GM12878 (cell line): ENCODE measurements around the gene ITGB3BP. TPM values are rescaled to one million over a fixed set of nuclear protein-coding genes. Genes with fewer than 3 reads are reported as not detected.

ENCODE experiments used
- ATAC-seq: fragments of 200-7000 bp; cut with Tn5 transposase; 3 replicates; pipeline ENCODE4 v1.9.1; 2020; ENCODE audit warnings: mild to moderate bottlenecking, moderate library complexity
- BruUV-seq: library from RNA; stranded (reverse); fragments of 400-500 nt; replicated peaks from 2 replicates; lab custom pipeline; 2021; lab: Mats Ljungman, UMichigan
- CTCF ChIA-PET: fragments of 300-600 bp; sonication (Branson Sonifier 250); formaldehyde crosslinking; extraction: SDS; loops from one replicate; lab custom pipeline; 2021; ENCODE audit warnings: inconsistent platforms; lab: Yijun Ruan, JAX
- POLR2A ChIA-PET: fragments of 350-600 bp; formaldehyde crosslinking; extraction: SDS; loops from one replicate; lab custom pipeline; 2021; ENCODE audit warnings: inconsistent platforms; lab: Charles Lee
- RAD21 ChIA-PET: fragments of 300-600 bp; sonication (Branson Sonifier 250); formaldehyde crosslinking; loops from one replicate; lab custom pipeline; 2023; ENCODE audit warnings: antibody characterized with exemption; ENCODE audit not compliant: unreplicated experiment; lab: Charles Lee
- SMC1A ChIA-PET: fragments of 300-600 bp; sonication (Branson Sonifier 250); formaldehyde crosslinking; loops from one replicate; lab custom pipeline; 2023; ENCODE audit not compliant: unreplicated experiment, uncharacterized antibody; lab: Charles Lee
- DNase-seq: peaks from one replicate; pipeline ENCODE4 v3.0.0-alpha.2; 2011; ENCODE audit warnings: low read depth, low spot score
- FAIRE-seq: peaks from 3 replicates; lab custom pipeline; 2011; peaks lifted over from hg19 to GRCh38; lab: Jason Lieb, UNC
- H2AFZ ChIP-seq: 2 replicates; pipeline ENCODE4 v1.6.0; 2011; ENCODE audit warnings: low read depth, low read length, control low read depth; ENCODE audit not compliant: control insufficient read depth
- H3K27ac ChIP-seq: 2 replicates; pipeline ENCODE4 v1.5.1; 2011; ENCODE audit warnings: control low read depth; ENCODE audit not compliant: control insufficient read depth, insufficient read depth
- H3K27me3 ChIP-seq, 2 experiments: replicated peaks in 1 of 2; 2 replicates each; pipeline versions ENCODE4 v1.6.0 to v1.6.1; 2011; ENCODE audit warnings: low read length in 1 of 2; ENCODE audit not compliant: control insufficient read depth in 2 of 2, insufficient read depth in 2 of 2
- H3K36me3 ChIP-seq, 2 experiments: 2 replicates each; pipeline ENCODE4 v1.5.1; 2011; ENCODE audit warnings: low read length in 1 of 2; ENCODE audit not compliant: control insufficient read depth in 2 of 2, insufficient read depth in 2 of 2
- H3K4me1 ChIP-seq: 2 replicates; pipeline ENCODE4 v1.6.1; 2011; ENCODE audit warnings: mild to moderate bottlenecking, low read length, moderate library complexity, mixed read lengths; ENCODE audit not compliant: control insufficient read depth, insufficient read depth
- H3K4me2 ChIP-seq: 2 replicates; pipeline ENCODE4 v1.6.0; 2011; ENCODE audit warnings: control low read depth; ENCODE audit not compliant: control insufficient read depth, insufficient read depth
- H3K4me3 ChIP-seq: fragments of 200-600 bp; sonication (generic); 2 replicates; pipeline ENCODE4 v1.5.1; 2016
- H3K79me2 ChIP-seq: 2 replicates; pipeline ENCODE4 v1.6.0; 2011; ENCODE audit warnings: low read length; ENCODE audit not compliant: control insufficient read depth, insufficient read depth
- H3K9ac ChIP-seq: 2 replicates; pipeline ENCODE4 v1.8.0; 2011; ENCODE audit warnings: low read length, control low read depth, mixed read lengths; ENCODE audit not compliant: control insufficient read depth, insufficient read depth
- H3K9me3 ChIP-seq: replicated peaks from 3 replicates; pipeline ENCODE4 v1.5.1; 2011; ENCODE audit warnings: mild to moderate bottlenecking, low read length; ENCODE audit not compliant: control insufficient read depth, insufficient read depth
- H4K20me1 ChIP-seq: 2 replicates; pipeline ENCODE4 v1.6.0; 2011; ENCODE audit not compliant: control insufficient read depth, insufficient read depth
- BACH1 ChIP-seq: fragments of 450-650 bp; IDR thresholded peaks from 2 replicates; pipeline ENCODE4 v1.6.1; 2017; ENCODE audit warnings: mild to moderate bottlenecking, borderline replicate concordance
- BHLHE40 ChIP-seq, 2 experiments: fragments of 450-650 bp in 1 of 2; IDR thresholded peaks; 2 replicates each; pipeline ENCODE4 v1.6.1; 2011 to 2017; ENCODE audit warnings: low read depth in 2 of 2, borderline replicate concordance in 1 of 2, improper control_type of control experiment in 1 of 2, low read length in 1 of 2, mild to moderate bottlenecking in 1 of 2
- CHD2 ChIP-seq: IDR thresholded peaks from 2 replicates; pipeline ENCODE4 v1.6.1; 2011; ENCODE audit warnings: low read depth, low read length, improper control_type of control experiment, borderline replicate concordance
- JUND ChIP-seq: IDR thresholded peaks from 2 replicates; pipeline ENCODE4 v1.6.1; 2012; ENCODE audit warnings: low read depth, mild to moderate bottlenecking, low read length, improper control_type of control experiment, moderate library complexity
- KAT2A ChIP-seq: conservative IDR thresholded peaks from 2 replicates; pipeline ENCODE4 v1.6.1; 2011; ENCODE audit warnings: low read depth, low read length; ENCODE audit not compliant: control insufficient read depth
- LARP7 ChIP-seq: fragments of 450-650 bp; IDR thresholded peaks from 2 replicates; pipeline ENCODE4 v1.6.1; 2017; ENCODE audit warnings: mild to moderate bottlenecking
- MYB ChIP-seq: fragments of 150-350 bp; IDR thresholded peaks from 2 replicates; pipeline ENCODE4 v1.6.1; 2014; ENCODE audit warnings: mild to moderate bottlenecking, low read depth, low read length, borderline replicate concordance
- MYC ChIP-seq: IDR thresholded peaks from 2 replicates; pipeline ENCODE4 v1.6.1; 2011; ENCODE audit warnings: mild to moderate bottlenecking, low read length, moderate library complexity, inconsistent platforms; ENCODE audit not compliant: insufficient read depth, insufficient replicate concordance, insufficient read length, severe bottlenecking
- NFXL1 ChIP-seq: fragments of 450-650 bp; IDR thresholded peaks from 2 replicates; pipeline ENCODE4 v1.6.1; 2017; ENCODE audit warnings: antibody characterized with exemption, mild to moderate bottlenecking, borderline replicate concordance
- POLR2AphosphoS2 ChIP-seq: IDR thresholded peaks from 2 replicates; pipeline ENCODE4 v1.6.1; 2011; ENCODE audit warnings: low read depth, mild to moderate bottlenecking, low read length, improper control_type of control experiment, moderate library complexity
- SIX5 ChIP-seq: IDR thresholded peaks from 2 replicates; pipeline ENCODE4 v1.6.1; 2011; ENCODE audit warnings: mild to moderate bottlenecking, low read depth, low read length, moderate library complexity; ENCODE audit not compliant: severe bottlenecking
- WGBS: methylation state at CpG from one replicate; pipeline ENCODE4 v1.1.6; 2016; ENCODE audit warnings: low lambda C conversion rate; ENCODE audit not compliant: insufficient replicate concordance, insufficient coverage; ENCODE audit errors: missing lambda C conversion rate; 5-methylcytosine and 5-hydroxymethylcytosine counted together
- in situ Hi-C: fragments of 300-500 bp; cut with MboI; formaldehyde crosslinking; loops from 9 replicates; pipeline ENCODE4 v1.14.3; 2018; ENCODE audit warnings: mixed read lengths
- intact Hi-C: fragments of 100-400 bp; cut with micrococcal nuclease; formaldehyde crosslinking; loops from one replicate; pipeline ENCODE4 v1.14.2; 2022; ENCODE audit not compliant: unreplicated experiment
- polyA plus RNA-seq, 11 experiments: library from polyadenylated mRNA; depleted of rRNA in 4 of 11; unstranded in 6 of 11; stranded (reverse) in 5 of 11; fragments of >200 nt; fragmentation: Nextera tagmentation in 4 of 11; fragmentation: Illumina TruSeq in 1 of 11; extraction: Ambion mirVana in 4 of 11; extraction: Trizol in 1 of 11; gene quantifications; 1 replicate in 1 of 11; 2 replicates in 10 of 11; pipeline versions ENCODE4 v1.2.1 to v1.2.3, GENCODE V29; 2011 to 2016; ENCODE audit warnings: inconsistent platforms in 2 of 11, missing spikeins in 2 of 11, low read depth in 1 of 11
- total RNA-seq, 4 experiments: library from RNA; depleted of rRNA in 3 of 4; stranded (reverse); fragments of >200 nt in 3 of 4; fragmentation: Illumina TruSeq in 1 of 4; extraction: Trizol in 1 of 4; gene quantifications; 2 replicates each; pipeline versions ENCODE4 v1.2.1 to v1.2.3, GENCODE V29; 2013 to 2021
- TF ChIP-seq, protein P1 (sequence below): fragments of 450-650 bp; IDR thresholded peaks from 2 replicates; pipeline ENCODE4 v1.6.1; 2014; ENCODE audit warnings: mild to moderate bottlenecking
- TF ChIP-seq, protein P2 (sequence below): IDR thresholded peaks from 2 replicates; pipeline ENCODE4 v1.6.1; 2011; ENCODE audit warnings: low read depth, low read length, improper control_type of control experiment, borderline replicate concordance
- TF ChIP-seq, protein P3 (sequence below): IDR thresholded peaks from 2 replicates; pipeline ENCODE4 v1.6.1; 2012; ENCODE audit warnings: low read depth, low read length, improper control_type of control experiment
- TF ChIP-seq, protein P4 (sequence below): IDR thresholded peaks from 2 replicates; pipeline ENCODE4 v1.6.1; 2012; ENCODE audit warnings: low read depth, low read length, improper control_type of control experiment
- TF ChIP-seq, protein P5 (sequence below): fragments of 450-650 bp; IDR thresholded peaks from 2 replicates; pipeline ENCODE4 v1.6.1; 2017; ENCODE audit warnings: antibody characterized with exemption, mild to moderate bottlenecking, moderate library complexity

Gene ITGB3BP
- total and polyA plus RNA-seq, 10 of the 15 experiments (the other 5 are each of a cell fraction or from before 2014, with no cell fraction given): 39.2 to 86.2 (median 61.8) TPM

DNA sequence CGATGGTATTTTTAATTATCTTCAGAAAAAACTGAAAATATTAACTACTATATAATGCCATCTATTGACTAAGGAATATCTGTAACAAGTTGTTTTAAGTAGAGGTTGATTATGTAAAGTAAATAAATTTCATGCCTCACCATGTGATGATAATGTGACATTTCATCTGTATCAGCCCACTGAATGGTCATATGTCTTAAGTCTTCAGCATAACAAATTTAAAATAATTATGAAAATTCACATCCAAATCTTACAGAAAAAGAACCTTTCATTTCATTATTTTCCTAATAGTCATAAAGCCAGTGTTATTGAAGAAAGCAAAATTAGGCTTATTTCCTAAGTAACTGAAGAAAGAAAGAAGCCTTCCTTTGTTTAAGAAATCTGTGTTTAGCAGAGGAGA, 72.6 kb downstream of the ITGB3BP start:
- H3K9me3 ChIP-seq: no peaks in the 10 kb centered on the region
- H3K4me2 ChIP-seq: no peak overlapping the region
- H3K36me3 ChIP-seq: no peaks in the 10 kb centered on the region
- intact Hi-C loops: no loop called here
- BruUV-seq: no TSS peak
- H3K27ac ChIP-seq: no peak overlapping the region
- H2AFZ ChIP-seq: no peak overlapping the region
- no peak overlapping the region for H3K4me3 ChIP-seq
- WGBS: 100% methylated on average over 1 of the region's 1 CpG
- no peaks in the 10 kb centered on the region for H4K20me1 ChIP-seq
- DNase-seq: no peak
- H3K79me2 ChIP-seq: no peaks in the 10 kb centered on the region
- in situ Hi-C loops: no loop called here
- no peak overlapping the region for H3K9ac ChIP-seq
- no peaks in the 10 kb centered on the region for H3K27me3 ChIP-seq
- ChIA-PET SMC1A (interaction anchor here (1.2 kb wide), 1 partner anchor 16 kb away, joined by 3 read pairs; no protein-coding TSS in a partner anchor), POLR2A (no interaction called here), RAD21 (no interaction called here), CTCF (no interaction called here)
- no peak for FAIRE-seq
- no peak for ATAC-seq
- TF ChIP-seq BHLHE40 (IDR thresholded peaks at IDR 0.05; ENCODE audit: borderline replicate concordance in 1 of 2, low read depth in 2 of 2, low read length in 1 of 2) (no peak), BACH1 (no peak), KAT2A (no peak), JUND (no peak), LARP7 (no peak), NFXL1 (no peak), MYB (no peak), SIX5 (no peak), POLR2AphosphoS2 (no peak), CHD2 (no peak), MYC (no peak)
- TF ChIP-seq, protein P1, sequence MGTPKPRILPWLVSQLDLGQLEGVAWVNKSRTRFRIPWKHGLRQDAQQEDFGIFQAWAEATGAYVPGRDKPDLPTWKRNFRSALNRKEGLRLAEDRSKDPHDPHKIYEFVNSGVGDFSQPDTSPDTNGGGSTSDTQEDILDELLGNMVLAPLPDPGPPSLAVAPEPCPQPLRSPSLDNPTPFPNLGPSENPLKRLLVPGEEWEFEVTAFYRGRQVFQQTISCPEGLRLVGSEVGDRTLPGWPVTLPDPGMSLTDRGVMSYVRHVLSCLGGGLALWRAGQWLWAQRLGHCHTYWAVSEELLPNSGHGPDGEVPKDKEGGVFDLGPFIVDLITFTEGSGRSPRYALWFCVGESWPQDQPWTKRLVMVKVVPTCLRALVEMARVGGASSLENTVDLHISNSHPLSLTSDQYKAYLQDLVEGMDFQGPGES: no peak
- TF ChIP-seq, protein P2, sequence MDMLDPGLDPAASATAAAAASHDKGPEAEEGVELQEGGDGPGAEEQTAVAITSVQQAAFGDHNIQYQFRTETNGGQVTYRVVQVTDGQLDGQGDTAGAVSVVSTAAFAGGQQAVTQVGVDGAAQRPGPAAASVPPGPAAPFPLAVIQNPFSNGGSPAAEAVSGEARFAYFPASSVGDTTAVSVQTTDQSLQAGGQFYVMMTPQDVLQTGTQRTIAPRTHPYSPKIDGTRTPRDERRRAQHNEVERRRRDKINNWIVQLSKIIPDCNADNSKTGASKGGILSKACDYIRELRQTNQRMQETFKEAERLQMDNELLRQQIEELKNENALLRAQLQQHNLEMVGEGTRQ: no peak
- TF ChIP-seq, protein P3, sequence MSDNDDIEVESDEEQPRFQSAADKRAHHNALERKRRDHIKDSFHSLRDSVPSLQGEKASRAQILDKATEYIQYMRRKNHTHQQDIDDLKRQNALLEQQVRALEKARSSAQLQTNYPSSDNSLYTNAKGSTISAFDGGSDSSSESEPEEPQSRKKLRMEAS: no peak
- TF ChIP-seq, protein P4, sequence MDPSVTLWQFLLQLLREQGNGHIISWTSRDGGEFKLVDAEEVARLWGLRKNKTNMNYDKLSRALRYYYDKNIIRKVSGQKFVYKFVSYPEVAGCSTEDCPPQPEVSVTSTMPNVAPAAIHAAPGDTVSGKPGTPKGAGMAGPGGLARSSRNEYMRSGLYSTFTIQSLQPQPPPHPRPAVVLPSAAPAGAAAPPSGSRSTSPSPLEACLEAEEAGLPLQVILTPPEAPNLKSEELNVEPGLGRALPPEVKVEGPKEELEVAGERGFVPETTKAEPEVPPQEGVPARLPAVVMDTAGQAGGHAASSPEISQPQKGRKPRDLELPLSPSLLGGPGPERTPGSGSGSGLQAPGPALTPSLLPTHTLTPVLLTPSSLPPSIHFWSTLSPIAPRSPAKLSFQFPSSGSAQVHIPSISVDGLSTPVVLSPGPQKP: no peak
- TF ChIP-seq, protein P5, sequence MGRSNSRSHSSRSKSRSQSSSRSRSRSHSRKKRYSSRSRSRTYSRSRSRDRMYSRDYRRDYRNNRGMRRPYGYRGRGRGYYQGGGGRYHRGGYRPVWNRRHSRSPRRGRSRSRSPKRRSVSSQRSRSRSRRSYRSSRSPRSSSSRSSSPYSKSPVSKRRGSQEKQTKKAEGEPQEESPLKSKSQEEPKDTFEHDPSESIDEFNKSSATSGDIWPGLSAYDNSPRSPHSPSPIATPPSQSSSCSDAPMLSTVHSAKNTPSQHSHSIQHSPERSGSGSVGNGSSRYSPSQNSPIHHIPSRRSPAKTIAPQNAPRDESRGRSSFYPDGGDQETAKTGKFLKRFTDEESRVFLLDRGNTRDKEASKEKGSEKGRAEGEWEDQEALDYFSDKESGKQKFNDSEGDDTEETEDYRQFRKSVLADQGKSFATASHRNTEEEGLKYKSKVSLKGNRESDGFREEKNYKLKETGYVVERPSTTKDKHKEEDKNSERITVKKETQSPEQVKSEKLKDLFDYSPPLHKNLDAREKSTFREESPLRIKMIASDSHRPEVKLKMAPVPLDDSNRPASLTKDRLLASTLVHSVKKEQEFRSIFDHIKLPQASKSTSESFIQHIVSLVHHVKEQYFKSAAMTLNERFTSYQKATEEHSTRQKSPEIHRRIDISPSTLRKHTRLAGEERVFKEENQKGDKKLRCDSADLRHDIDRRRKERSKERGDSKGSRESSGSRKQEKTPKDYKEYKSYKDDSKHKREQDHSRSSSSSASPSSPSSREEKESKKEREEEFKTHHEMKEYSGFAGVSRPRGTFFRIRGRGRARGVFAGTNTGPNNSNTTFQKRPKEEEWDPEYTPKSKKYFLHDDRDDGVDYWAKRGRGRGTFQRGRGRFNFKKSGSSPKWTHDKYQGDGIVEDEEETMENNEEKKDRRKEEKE: no peak
- TF ChIP-seq, all 136 proteins: peak for 0
- no peaks in the 10 kb centered on the region for H3K4me1 ChIP-seq
